K562 (cell line): ENCODE data around the gene TDRD12. TPM values are rescaled to one million over a fixed set of nuclear protein-coding genes. Genes with fewer than 3 reads are reported as not detected.
"Not testable (repeated sequence)": the region's sequence is repeated elsewhere in the genome, so short reads cannot be mapped to it uniquely, and the experiment has no call there.

Source experiments
- ATAC-seq: fragments of 200-7000 bp; cut with Tn5 transposase; 3 replicates; pipeline ENCODE4 v1.9.1; 2020; ENCODE audit warnings: moderate library complexity
- BruUV-seq: library from RNA; stranded (reverse); fragments of 400-500 nt; replicated peaks from 2 replicates; lab custom pipeline; 2021; lab: Mats Ljungman, UMichigan
- CTCF ChIA-PET: fragments of 300-600 bp; formaldehyde crosslinking; extraction: SDS; loops from one replicate; lab custom pipeline; 2021; ENCODE audit warnings: low intra/inter-chr PET ratio; lab: Yijun Ruan, JAX
- POLR2A ChIA-PET: fragments of 300-600, 350-650 bp; sonication (Branson Sonifier 250); formaldehyde crosslinking; extraction: SDS; loops from one replicate; lab custom pipeline; 2021; ENCODE audit warnings: antibody characterized with exemption, inconsistent platforms; lab: Yijun Ruan, JAX
- DNase-seq, 4 experiments: peaks; one replicate each; pipeline versions ENCODE4 v3.0.0 to v3.0.0-alpha.2; 2011 to 2018; ENCODE audit warnings: low spot score in 3 of 4, mixed read lengths in 3 of 4; ENCODE audit errors: extremely low read depth in 1 of 4
- FAIRE-seq: peaks from 2 replicates; lab custom pipeline; 2011; peaks lifted over from hg19 to GRCh38; lab: Jason Lieb, UNC
- H2AFZ ChIP-seq: 2 replicates; pipeline ENCODE4 v1.6.0; 2011; ENCODE audit warnings: low read depth, low read length, control low read depth, inconsistent platforms
- H3K27ac ChIP-seq: fragments of 200-600 bp; 3 replicates; pipeline ENCODE4 v1.8.0; 2011; ENCODE audit warnings: low read depth, mild to moderate bottlenecking, control low read depth, inconsistent platforms, low read length, moderate library complexity, mixed read lengths; ENCODE audit errors: extremely low read depth
- H3K27me3 ChIP-seq, 2 experiments: fragments of 300-600 bp in 1 of 2; 2 replicates in 1 of 2; 3 replicates in 1 of 2; pipeline versions ENCODE4 v1.6.0 to v1.8.0; 2011; ENCODE audit warnings: inconsistent platforms in 2 of 2, low read length in 2 of 2, mild to moderate bottlenecking in 1 of 2, mixed read lengths in 1 of 2, moderate library complexity in 1 of 2; ENCODE audit not compliant: control insufficient read depth in 2 of 2, insufficient read depth in 2 of 2
- H3K36me3 ChIP-seq: fragments of 300-600 bp; 3 replicates; pipeline ENCODE4 v1.8.0; 2011; ENCODE audit warnings: mild to moderate bottlenecking, low read length, inconsistent platforms; ENCODE audit not compliant: control insufficient read depth, insufficient read depth
- H3K4me1 ChIP-seq, 2 experiments: fragments of 200-600 bp in 1 of 2; replicated peaks in 1 of 2; 2 replicates in 1 of 2; 3 replicates in 1 of 2; pipeline versions ENCODE4 v1.5.1 to v1.8.0; 2011; ENCODE audit warnings: inconsistent platforms in 2 of 2, low read length in 2 of 2, mild to moderate bottlenecking in 1 of 2, mixed read lengths in 1 of 2, moderate library complexity in 1 of 2; ENCODE audit not compliant: control insufficient read depth in 2 of 2, insufficient read depth in 2 of 2
- H3K4me2 ChIP-seq: 2 replicates; pipeline ENCODE4 v1.6.1; 2011; ENCODE audit warnings: low read length, control low read depth, inconsistent platforms, mixed read lengths; ENCODE audit not compliant: insufficient read depth
- H3K4me3 ChIP-seq: fragments of 200-600 bp; sonication (generic), shearing (Covaris generic); 2 replicates; pipeline ENCODE4 v1.5.1; 2016; ENCODE audit warnings: control low read depth, inconsistent platforms
- H3K79me2 ChIP-seq: fragments of 200-600 bp; 3 replicates; pipeline ENCODE4 v1.8.0; 2011; ENCODE audit warnings: low read length, inconsistent platforms; ENCODE audit not compliant: control insufficient read depth, insufficient read depth
- H3K9ac ChIP-seq, 2 experiments: 2 replicates each; pipeline versions ENCODE4 v1.6.0 to v1.6.1; 2011; ENCODE audit warnings: low read depth in 2 of 2, low read length in 2 of 2, control low read depth in 1 of 2, inconsistent platforms in 1 of 2, mild to moderate bottlenecking in 1 of 2, mixed read lengths in 1 of 2; ENCODE audit not compliant: insufficient read depth in 1 of 2
- H3K9me1 ChIP-seq: one replicate; pipeline ENCODE4 v1.6.0; 2011; ENCODE audit warnings: inconsistent platforms, mild to moderate bottlenecking, low read length, moderate library complexity; ENCODE audit not compliant: control insufficient read depth, insufficient read depth
- H3K9me3 ChIP-seq: replicated peaks from 2 replicates; pipeline ENCODE4 v1.5.1; 2011; ENCODE audit warnings: low read depth, low read length, inconsistent platforms; ENCODE audit not compliant: control insufficient read depth, insufficient read depth
- H4K20me1 ChIP-seq: replicated peaks from 2 replicates; pipeline ENCODE4 v1.6.1; 2011; ENCODE audit warnings: low read length, inconsistent platforms, mixed read lengths; ENCODE audit not compliant: control insufficient read depth, insufficient read depth
- STAT5B ChIP-seq: fragments of 250-450 bp; sonication (Bioruptor Pico); IDR thresholded peaks from 2 replicates; pipeline ENCODE4 v1.8.0; 2021; ENCODE audit warnings: mild to moderate bottlenecking, inconsistent platforms
- ZNF263 ChIP-seq: sonication (generic); formaldehyde crosslinking; IDR thresholded peaks from 2 replicates; pipeline ENCODE4 v1.8.0; 2022; ENCODE audit warnings: mild to moderate bottlenecking, missing genetic modification reagents, borderline replicate concordance
- WGBS: fragments of 100-300 bp; shearing (Covaris generic); methylation state at CpG from one replicate; pipeline ENCODE4 v1.1.6; 2016; ENCODE audit warnings: low coverage, mixed read lengths; ENCODE audit not compliant: insufficient coverage; ENCODE audit errors: missing lambda C conversion rate; 5-methylcytosine and 5-hydroxymethylcytosine counted together
- in situ Hi-C: fragments of 300-500 bp; cut with MboI; formaldehyde crosslinking; loops from 4 replicates; pipeline ENCODE4 v1.15.0; 2018; ENCODE audit warnings: inconsistent platforms, mixed read lengths
- intact Hi-C: fragments of 100-400 bp; cut with micrococcal nuclease; formaldehyde crosslinking; loops from 2 replicates; pipeline ENCODE4 v1.14.2; 2022
- polyA plus RNA-seq, 8 experiments: library from polyadenylated mRNA; depleted of rRNA in 4 of 8; stranded (reverse) in 5 of 8; unstranded in 3 of 8; fragments of >200 nt; fragmentation: Nextera tagmentation in 2 of 8; fragmentation: Illumina TruSeq in 1 of 8; extraction: Ambion mirVana in 2 of 8; extraction: Trizol in 1 of 8; gene quantifications; 2 replicates each; pipeline versions ENCODE4 v1.2.1 to v1.2.3, GENCODE V29; 2011 to 2014; ENCODE audit warnings: inconsistent platforms in 1 of 8, missing spikeins in 1 of 8
- total RNA-seq, 7 experiments: library from RNA; depleted of rRNA in 6 of 7; stranded (reverse); fragments of >200 nt in 6 of 7; fragmentation: Illumina TruSeq in 2 of 7; extraction: Trizol in 2 of 7; gene quantifications; 2 replicates each; pipeline versions ENCODE4 v1.2.1 to v1.2.3, GENCODE V29; 2011 to 2021; ENCODE audit warnings: low replicate concordance in 1 of 7

Gene TDRD12
- total and polyA plus RNA-seq, 9 of the 15 experiments (the other 6 are each of a cell fraction or from before 2014, with no cell fraction given) = 0.03 TPM; not detected in 8

- DNase-seq (no peak), ATAC-seq (peak; percentile 55), FAIRE-seq (no peak)
- Histone ChIP-seq H4K20me1 (no peaks in the 10 kb centered on the region), H3K27me3 (peaks cover 13 to 22% of the 10 kb centered on the region in 2 experiments; a peak in 4 of 5 replicates), H3K4me3 (no peak overlapping the region), H3K9me1 (no peaks in the 10 kb centered on the region), H3K36me3 (no peaks in the 10 kb centered on the region), H3K79me2 (no peaks in the 10 kb centered on the region), H2AFZ (0 out of 2 replicates have a peak overlapping the region, but pooled peaks have one; percentile 22), H3K27ac (no peak overlapping the region), H3K4me2 (no peak overlapping the region), H3K9ac (no peak overlapping the region), H3K4me1 (peaks cover 0 to 3% of the 10 kb centered on the region in 2 experiments; a peak in 3 of 5 replicates), H3K9me3 (no peaks in the 10 kb centered on the region)
- in situ Hi-C loops (no loop called here), intact Hi-C loops (no loop called here)
- 16% methylated on average over 18 of the region's 18 CpGs for WGBS
- CTCF ChIA-PET = interaction anchor here (1.1 kb wide), 1 partner anchor 145 kb away, joined by 3 read pairs; no protein-coding TSS in a partner anchor
- peak; percentile 87 for TF ChIP-seq ZNF263
- TF ChIP-seq STAT5B (CRISPR knock-in tag) = no peak
- BruUV-seq = no TSS peak
- POLR2A ChIA-PET = no interaction called here
Measured at GRCh38 chr19:32744555-32745325, 25.2 kb downstream of the TDRD12 start.

- FAIRE-seq, intact Hi-C loops, BruUV-seq, H3K27ac ChIP-seq, H3K4me2 ChIP-seq, in situ Hi-C loops, H3K9ac ChIP-seq, POLR2A ChIA-PET, H3K79me2 ChIP-seq, H2AFZ ChIP-seq, H3K9me3 ChIP-seq, H3K4me3 ChIP-seq, H3K9me1 ChIP-seq, DNase-seq, H4K20me1 ChIP-seq, H3K36me3 ChIP-seq, ATAC-seq, H3K4me1 ChIP-seq: not testable (repeated sequence)
- 5% methylated on average over 2 of the region's 2 CpGs for WGBS
- H3K27me3 ChIP-seq = peaks cover 16 to 22% of the 10 kb centered on the region in 2 experiments; a peak in 4 of 5 replicates
- CTCF ChIA-PET = interaction anchor here (1.1 kb wide), 1 partner anchor 146 kb away, joined by 3 read pairs; no protein-coding TSS in a partner anchor
Measured at GRCh38 chr19:32745594-32746251, 26.2 kb downstream of the TDRD12 start.

GRCh38 chr19:32746631-32747196 lies 27.1 kb downstream of the TDRD12 start:
- FAIRE-seq, CTCF ChIA-PET, H3K4me3 ChIP-seq, in situ Hi-C loops, H3K36me3 ChIP-seq, H3K79me2 ChIP-seq, H4K20me1 ChIP-seq, H2AFZ ChIP-seq, H3K27ac ChIP-seq, DNase-seq, ATAC-seq, BruUV-seq, H3K9me1 ChIP-seq, H3K4me1 ChIP-seq, POLR2A ChIA-PET, H3K9ac ChIP-seq, intact Hi-C loops, H3K9me3 ChIP-seq, H3K4me2 ChIP-seq: not testable (repeated sequence)
- WGBS = no CpG with 5 or more reads among the region's 2 CpGs
- peaks cover 16 to 22% of the 10 kb centered on the region in 2 experiments; a peak in 4 of 5 replicates for H3K27me3 ChIP-seq
